IMR-90 (cell line): Measurements from ENCODE around the gene SLC38A3. TPM values are rescaled to one million over a fixed set of nuclear protein-coding genes. Genes with fewer than 3 reads are reported as not detected.

Experiments used
- ATAC-seq: fragments of 200-7000 bp; cut with Tn5 transposase; 2 replicates; pipeline ENCODE4 v1.9.1; 2020; ENCODE audit warnings: low read depth, mild to moderate bottlenecking, moderate library complexity
- BruUV-seq: library from RNA; stranded (reverse); fragments of 400-500 nt; replicated peaks from 2 replicates; lab custom pipeline; 2021; lab: Mats Ljungman, UMichigan
- CTCF ChIA-PET: fragments of 300-600 bp; formaldehyde crosslinking; extraction: SDS; loops from one replicate; lab custom pipeline; 2021; ENCODE audit warnings: antibody characterized with exemption; lab: Yijun Ruan, JAX
- POLR2A ChIA-PET: fragments of 300-600 bp; sonication (Branson Sonifier 250); formaldehyde crosslinking; loops from one replicate; lab custom pipeline; 2022; ENCODE audit warnings: antibody characterized with exemption; ENCODE audit not compliant: unreplicated experiment; lab: Charles Lee
- DNase-seq: peaks from one replicate; pipeline ENCODE4 v3.0.0; 2013
- H2AFZ ChIP-seq: replicated peaks from 2 replicates; pipeline ENCODE3; 2013; ENCODE audit warnings: low read length, mild to moderate bottlenecking; ENCODE audit not compliant: poor library complexity
- H2AK5ac ChIP-seq: 2 replicates; pipeline ENCODE4 v1.6.1; 2013; ENCODE audit warnings: low read depth, low read length, inconsistent platforms
- H2AK9ac ChIP-seq: replicated peaks from 2 replicates; pipeline ENCODE3; 2013; ENCODE audit warnings: mild to moderate bottlenecking, low read depth, low read length, moderate library complexity; ENCODE audit not compliant: poor library complexity
- H2BK120ac ChIP-seq: 2 replicates; pipeline ENCODE4 v1.6.1; 2013; ENCODE audit warnings: low read depth, low read length, inconsistent platforms
- H2BK15ac ChIP-seq: 3 replicates; pipeline ENCODE4 v1.6.1; 2013; ENCODE audit warnings: low read depth, low read length, inconsistent platforms
- H2BK20ac ChIP-seq: 2 replicates; pipeline ENCODE4 v1.6.1; 2013; ENCODE audit warnings: low read depth, mild to moderate bottlenecking, inconsistent platforms, low read length, moderate library complexity
- H2BK5ac ChIP-seq: 2 replicates; pipeline ENCODE4 v1.6.1; 2013; ENCODE audit warnings: mild to moderate bottlenecking, low read depth, low read length, inconsistent platforms; ENCODE audit not compliant: poor library complexity, severe bottlenecking
- H3K14ac ChIP-seq: replicated peaks from 2 replicates; pipeline ENCODE4 v1.6.1; 2013; ENCODE audit warnings: low read depth, low read length, inconsistent platforms
- H3K18ac ChIP-seq: 2 replicates; pipeline ENCODE4 v1.6.1; 2013; ENCODE audit warnings: low read depth, low read length, control low read depth
- H3K23ac ChIP-seq: 2 replicates; pipeline ENCODE4 v1.6.1; 2013; ENCODE audit warnings: low read depth, low read length, inconsistent platforms
- H3K27ac ChIP-seq: 2 replicates; pipeline ENCODE4 v1.5.1; 2013; ENCODE audit warnings: mild to moderate bottlenecking, control low read depth, low read length; ENCODE audit not compliant: insufficient read depth
- H3K27me3 ChIP-seq: 2 replicates; pipeline ENCODE4 v1.6.1; 2013; ENCODE audit warnings: low read length; ENCODE audit not compliant: control insufficient read depth, insufficient read depth
- H3K36me3 ChIP-seq: 2 replicates; pipeline ENCODE4 v1.6.1; 2013; ENCODE audit warnings: low read length, mixed read lengths; ENCODE audit not compliant: control insufficient read depth, insufficient read depth
- H3K4ac ChIP-seq: 2 replicates; pipeline ENCODE4 v1.6.1; 2013; ENCODE audit warnings: low read depth, low read length, inconsistent platforms
- H3K4me1 ChIP-seq: 2 replicates; pipeline ENCODE4 v1.6.1; 2013; ENCODE audit warnings: low read length, mixed read lengths; ENCODE audit not compliant: control insufficient read depth, insufficient read depth
- H3K4me2 ChIP-seq: 2 replicates; pipeline ENCODE4 v1.6.1; 2013; ENCODE audit warnings: low read depth, mild to moderate bottlenecking, control low read depth, low read length, moderate library complexity
- H3K4me3 ChIP-seq: 2 replicates; pipeline ENCODE4 v1.5.1; 2013; ENCODE audit warnings: low read depth, mild to moderate bottlenecking, control low read depth, low read length, moderate library complexity; ENCODE audit not compliant: insufficient read depth
- H3K56ac ChIP-seq: 2 replicates; pipeline ENCODE4 v1.6.1; 2013; ENCODE audit warnings: low read length, inconsistent platforms; ENCODE audit not compliant: insufficient read depth; ENCODE audit errors: extremely low read depth
- H3K79me1 ChIP-seq, 2 experiments: 2 replicates each; pipeline ENCODE4 v1.6.1; 2013; ENCODE audit warnings: low read length in 2 of 2, inconsistent platforms in 1 of 2, low read depth in 1 of 2
- H3K9ac ChIP-seq: 2 replicates; pipeline ENCODE4 v1.6.1; 2013; ENCODE audit warnings: low read depth, low read length, control low read depth
- H3K9me1 ChIP-seq: 2 replicates; pipeline ENCODE4 v1.6.1; 2013; ENCODE audit warnings: low read length, inconsistent platforms; ENCODE audit not compliant: insufficient read depth
- H3K9me3 ChIP-seq: 2 replicates; pipeline ENCODE4 v1.6.1; 2013; ENCODE audit warnings: low read length; ENCODE audit not compliant: control insufficient read depth, insufficient read depth
- H4K20me1 ChIP-seq: 2 replicates; pipeline ENCODE4 v1.6.1; 2013; ENCODE audit warnings: low read length, inconsistent platforms; ENCODE audit not compliant: insufficient read depth
- H4K5ac ChIP-seq: 2 replicates; pipeline ENCODE4 v1.6.1; 2013; ENCODE audit warnings: mild to moderate bottlenecking, low read depth, low read length, control low read depth
- H4K8ac ChIP-seq, 2 experiments: 2 replicates each; pipeline ENCODE4 v1.6.1; 2013; ENCODE audit warnings: low read depth in 2 of 2, low read length in 2 of 2, control low read depth in 1 of 2, inconsistent platforms in 1 of 2
- H4K91ac ChIP-seq: 2 replicates; pipeline ENCODE4 v1.6.1; 2013; ENCODE audit warnings: low read depth, low read length, inconsistent platforms; ENCODE audit not compliant: insufficient read depth
- RAD21 ChIP-seq: IDR thresholded peaks from 2 replicates; pipeline ENCODE4 v1.6.1; 2012; ENCODE audit warnings: low read length, improper control_type of control experiment
- WGBS, 2 experiments: methylation state at CpG; one replicate each; pipeline versions ENCODE4 v1.1.5 to v1.1.7; 2013; ENCODE audit warnings: missing lambda C conversion rate in 2 of 2; ENCODE audit not compliant: insufficient read length in 1 of 2; ENCODE audit errors: extremely low coverage in 2 of 2; 5-methylcytosine and 5-hydroxymethylcytosine counted together
- dilution Hi-C: fragments of 300-500 bp; cut with HindIII; formaldehyde crosslinking; loops from one replicate; pipeline ENCODE4 v1.14.3; 2018; ENCODE audit warnings: low sequenced_read_pairs; ENCODE audit not compliant: unreplicated experiment
- in situ Hi-C: fragments of 300-500 bp; cut with MboI; formaldehyde crosslinking; loops from 3 replicates; pipeline ENCODE4 v1.14.3; 2019; ENCODE audit warnings: low sequenced_read_pairs, inconsistent platforms, mixed read lengths
- intact Hi-C: fragments of 100-400 bp; cut with micrococcal nuclease; formaldehyde crosslinking; loops from 2 replicates; pipeline ENCODE4 v1.10.0; 2022
- polyA plus RNA-seq, 3 experiments: library from polyadenylated mRNA; depleted of rRNA; stranded (reverse); fragments of >200 nt; gene quantifications; 2 replicates each; pipeline ENCODE4 v1.2.3, GENCODE V29; 2012; ENCODE audit warnings: low replicate concordance in 1 of 3
- total RNA-seq: library from RNA; depleted of rRNA; stranded (reverse); fragments of >200 nt; gene quantifications from 2 replicates; pipeline ENCODE4 v1.2.3, GENCODE V29; 2012

SLC38A3 gene
- total and polyA plus RNA-seq, 2 of the 4 experiments (the other 2 are of a cell fraction) = 0.12 to 0.36 TPM

- no peaks in the 10 kb centered on the region for H3K79me1 ChIP-seq
- dilution Hi-C loops (no loop called here), in situ Hi-C loops (no loop called here), intact Hi-C loops (no loop called here)
- no peak overlapping the region for H3K18ac ChIP-seq
- TF ChIP-seq RAD21 = no peak
- POLR2A ChIA-PET = no interaction called here
- H3K4me1 ChIP-seq = no peaks in the 10 kb centered on the region
- no peak overlapping the region for H2AK5ac ChIP-seq
- H2BK5ac ChIP-seq = no peak overlapping the region
- H3K36me3 ChIP-seq = no peaks in the 10 kb centered on the region
- H4K5ac ChIP-seq = no peak overlapping the region
- no peaks in the 10 kb centered on the region for H3K9me3 ChIP-seq
- H2BK15ac ChIP-seq = no peak overlapping the region
- no peak overlapping the region for H3K4me2 ChIP-seq
- H2BK20ac ChIP-seq = no peak overlapping the region
- no peak overlapping the region for H4K8ac ChIP-seq
- H3K4me3 ChIP-seq = no peak overlapping the region
- H3K4ac ChIP-seq = no peak overlapping the region
- no peak overlapping the region for H3K9ac ChIP-seq
- no peak overlapping the region for H3K27ac ChIP-seq
- no peak overlapping the region for H3K23ac ChIP-seq
- no CpG with 5 or more reads among the region's 4 CpGs for whole genome bisulfite sequencing, 2 experiments
- H2AFZ ChIP-seq = no peak overlapping the region
- no peak for DNase-seq
- no TSS peak for BruUV-seq
- no peaks in the 10 kb centered on the region for H3K9me1 ChIP-seq
- H4K91ac ChIP-seq = no peak overlapping the region
- H2BK120ac ChIP-seq = no peak overlapping the region
- CTCF ChIA-PET = interaction anchor here (0.8 to 1.4 kb wide), 2 partner anchors 26 to 100 kb away, joined by 3 to 4 read pairs; no protein-coding TSS in a partner anchor
- ATAC-seq = no peak
- H2AK9ac ChIP-seq = no peak overlapping the region
- no peak overlapping the region for H3K56ac ChIP-seq
- H3K14ac ChIP-seq = no peak overlapping the region
- H3K27me3 ChIP-seq = peaks cover 18% of the 10 kb centered on the region; the same call in 1 of the 2 replicates
- no peaks in the 10 kb centered on the region for H4K20me1 ChIP-seq
Observed at GRCh38 chr3:50221051-50221410, 16.0 kb downstream of the SLC38A3 start.
